Measurements from ENCODE around the gene RAB18. TPM values are rescaled to one million over a fixed set of nuclear protein-coding genes. Genes with fewer than 3 reads are reported as not detected.
A peak's percentile ranks its signal among the peaks of the same experiment; 100 is the strongest.
"Not testable (repeated sequence)": the region's sequence is repeated elsewhere in the genome, so short reads cannot be mapped to it uniquely, and the experiment has no call there.

Gene RAB18
- total and polyA plus RNA-seq, 2 experiments from 2014 or later = 35.5 to 77.2 TPM

DNA sequence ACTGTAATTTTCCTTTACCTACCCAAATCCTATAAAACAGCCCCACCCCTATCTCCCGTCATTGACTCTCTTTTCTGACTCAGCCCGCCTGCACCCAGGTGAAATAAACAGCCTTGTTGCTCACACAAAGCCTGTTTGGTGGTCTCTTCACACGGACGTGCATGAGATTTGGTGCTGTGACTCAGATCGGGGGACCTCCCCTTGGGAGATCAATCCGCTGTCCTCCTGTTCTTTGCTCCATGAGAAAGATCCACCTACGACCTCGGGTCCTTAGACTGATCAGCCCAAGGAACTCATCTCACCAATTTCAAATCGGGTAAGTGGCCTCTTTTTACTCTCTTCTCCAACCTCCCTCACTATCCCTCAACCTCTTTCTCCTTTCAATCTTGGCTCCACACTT lies 38.5 kb upstream of the RAB18 start:
- H3K27ac Mint-ChIP-seq = peak overlapping the region; percentile 56; the same call in 1 of the 2 replicates
- not testable (repeated sequence) for ATAC-seq

DNA sequence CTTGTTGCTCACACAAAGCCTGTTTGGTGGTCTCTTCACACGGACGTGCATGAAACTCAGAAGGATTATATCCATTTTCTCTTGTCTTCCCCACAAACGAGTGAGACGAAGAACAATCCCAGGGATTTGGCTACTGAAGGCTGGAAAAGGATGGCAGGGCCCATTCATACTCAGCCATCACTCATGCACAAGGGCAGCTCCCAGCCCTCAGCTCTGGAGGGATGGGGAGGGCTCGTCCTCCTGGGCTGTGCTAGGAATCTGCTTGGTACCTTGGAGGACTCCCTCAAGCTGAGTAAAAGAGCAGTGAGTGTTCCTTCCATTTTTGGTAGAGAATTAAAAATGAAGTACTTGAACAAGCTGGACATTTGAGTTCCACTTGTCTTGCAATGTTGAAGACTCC lies 33.2 kb upstream of the RAB18 start:
- Histone ChIP-seq H3K27ac (ENCODE audit: low read depth) (no peak overlapping the region), H3K4me1 (ENCODE audit: insufficient read depth) (peaks cover 19% of the 10 kb centered on the region), H4K20me1 (replicated peaks; ENCODE audit: insufficient read depth) (no peaks in the 10 kb centered on the region; the same call in 1 of the 2 replicates), H3K9me2 (ENCODE audit: insufficient read depth) (no peaks in the 10 kb centered on the region), H3K27me3 (ENCODE audit: insufficient read depth) (no peaks in the 10 kb centered on the region), H3F3A (replicated peaks; ENCODE audit: low read depth) (no peaks in the 10 kb centered on the region), H3K36me3 (ENCODE audit: insufficient read depth) (no peaks in the 10 kb centered on the region), H3K79me2 (replicated peaks; ENCODE audit: insufficient read depth) (no peaks in the 10 kb centered on the region), H3K4me3 (no peak overlapping the region), H2AFZ (peak overlapping the region; percentile 99), H3K4me2 (peak overlapping the region; percentile 41; the same call in 1 of the 2 replicates)
- H3K4me3 Mint-ChIP-seq = no peak overlapping the region
- peak; percentile 43 for DNase-seq (ENCODE audit: low spot score)
- H3K27ac Mint-ChIP-seq = peak overlapping the region; percentile 45; the same call in 1 of the 2 replicates
- peaks cover 5% of the 10 kb centered on the region for H3K27me3 Mint-ChIP-seq (ENCODE audit: insufficient read depth, low read depth, poor library complexity)
- H3K36me3 Mint-ChIP-seq (ENCODE audit: low read depth) = peaks cover 8% of the 10 kb centered on the region; the same call in 2 of the 3 replicates
- H3K9me3 Mint-ChIP-seq = peaks cover 9% of the 10 kb centered on the region; the same call in 2 of the 3 replicates
- peak; percentile 97 for ATAC-seq
- peaks cover 12% of the 10 kb centered on the region for H3K4me1 Mint-ChIP-seq
- no peak for TF ChIP-seq POLR2AphosphoS5 (IDR thresholded peaks at IDR 0.05; ENCODE audit: low read depth)
- TF ChIP-seq, protein P1, sequence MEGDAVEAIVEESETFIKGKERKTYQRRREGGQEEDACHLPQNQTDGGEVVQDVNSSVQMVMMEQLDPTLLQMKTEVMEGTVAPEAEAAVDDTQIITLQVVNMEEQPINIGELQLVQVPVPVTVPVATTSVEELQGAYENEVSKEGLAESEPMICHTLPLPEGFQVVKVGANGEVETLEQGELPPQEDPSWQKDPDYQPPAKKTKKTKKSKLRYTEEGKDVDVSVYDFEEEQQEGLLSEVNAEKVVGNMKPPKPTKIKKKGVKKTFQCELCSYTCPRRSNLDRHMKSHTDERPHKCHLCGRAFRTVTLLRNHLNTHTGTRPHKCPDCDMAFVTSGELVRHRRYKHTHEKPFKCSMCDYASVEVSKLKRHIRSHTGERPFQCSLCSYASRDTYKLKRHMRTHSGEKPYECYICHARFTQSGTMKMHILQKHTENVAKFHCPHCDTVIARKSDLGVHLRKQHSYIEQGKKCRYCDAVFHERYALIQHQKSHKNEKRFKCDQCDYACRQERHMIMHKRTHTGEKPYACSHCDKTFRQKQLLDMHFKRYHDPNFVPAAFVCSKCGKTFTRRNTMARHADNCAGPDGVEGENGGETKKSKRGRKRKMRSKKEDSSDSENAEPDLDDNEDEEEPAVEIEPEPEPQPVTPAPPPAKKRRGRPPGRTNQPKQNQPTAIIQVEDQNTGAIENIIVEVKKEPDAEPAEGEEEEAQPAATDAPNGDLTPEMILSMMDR (conservative IDR thresholded peaks at IDR 0.05; ENCODE audit: low read depth in 2 of 2) = no peak
- TF ChIP-seq NANOG (IDR thresholded peaks at IDR 0.05; ENCODE audit: borderline replicate concordance) = no peak
- no peak for TF ChIP-seq EZH2phosphoT487 (IDR thresholded peaks at IDR 0.05; ENCODE audit: unreplicated experiment)
- no peak for TF ChIP-seq ZNF114 (CRISPR knock-in tag; IDR thresholded peaks at IDR 0.05)
- TF ChIP-seq, protein P2, sequence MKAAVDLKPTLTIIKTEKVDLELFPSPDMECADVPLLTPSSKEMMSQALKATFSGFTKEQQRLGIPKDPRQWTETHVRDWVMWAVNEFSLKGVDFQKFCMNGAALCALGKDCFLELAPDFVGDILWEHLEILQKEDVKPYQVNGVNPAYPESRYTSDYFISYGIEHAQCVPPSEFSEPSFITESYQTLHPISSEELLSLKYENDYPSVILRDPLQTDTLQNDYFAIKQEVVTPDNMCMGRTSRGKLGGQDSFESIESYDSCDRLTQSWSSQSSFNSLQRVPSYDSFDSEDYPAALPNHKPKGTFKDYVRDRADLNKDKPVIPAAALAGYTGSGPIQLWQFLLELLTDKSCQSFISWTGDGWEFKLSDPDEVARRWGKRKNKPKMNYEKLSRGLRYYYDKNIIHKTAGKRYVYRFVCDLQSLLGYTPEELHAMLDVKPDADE (IDR thresholded peaks at IDR 0.05) = no peak
- no peak for TF ChIP-seq STAT1 (IDR thresholded peaks at IDR 0.05; ENCODE audit: unreplicated experiment)
- no peak for TF ChIP-seq EZH2 (IDR thresholded peaks at IDR 0.05; ENCODE audit: low read depth, unreplicated experiment)
- TF ChIP-seq JUNB (IDR thresholded peaks at IDR 0.05; ENCODE audit: unreplicated experiment) = no peak
- TF ChIP-seq, protein P3, sequence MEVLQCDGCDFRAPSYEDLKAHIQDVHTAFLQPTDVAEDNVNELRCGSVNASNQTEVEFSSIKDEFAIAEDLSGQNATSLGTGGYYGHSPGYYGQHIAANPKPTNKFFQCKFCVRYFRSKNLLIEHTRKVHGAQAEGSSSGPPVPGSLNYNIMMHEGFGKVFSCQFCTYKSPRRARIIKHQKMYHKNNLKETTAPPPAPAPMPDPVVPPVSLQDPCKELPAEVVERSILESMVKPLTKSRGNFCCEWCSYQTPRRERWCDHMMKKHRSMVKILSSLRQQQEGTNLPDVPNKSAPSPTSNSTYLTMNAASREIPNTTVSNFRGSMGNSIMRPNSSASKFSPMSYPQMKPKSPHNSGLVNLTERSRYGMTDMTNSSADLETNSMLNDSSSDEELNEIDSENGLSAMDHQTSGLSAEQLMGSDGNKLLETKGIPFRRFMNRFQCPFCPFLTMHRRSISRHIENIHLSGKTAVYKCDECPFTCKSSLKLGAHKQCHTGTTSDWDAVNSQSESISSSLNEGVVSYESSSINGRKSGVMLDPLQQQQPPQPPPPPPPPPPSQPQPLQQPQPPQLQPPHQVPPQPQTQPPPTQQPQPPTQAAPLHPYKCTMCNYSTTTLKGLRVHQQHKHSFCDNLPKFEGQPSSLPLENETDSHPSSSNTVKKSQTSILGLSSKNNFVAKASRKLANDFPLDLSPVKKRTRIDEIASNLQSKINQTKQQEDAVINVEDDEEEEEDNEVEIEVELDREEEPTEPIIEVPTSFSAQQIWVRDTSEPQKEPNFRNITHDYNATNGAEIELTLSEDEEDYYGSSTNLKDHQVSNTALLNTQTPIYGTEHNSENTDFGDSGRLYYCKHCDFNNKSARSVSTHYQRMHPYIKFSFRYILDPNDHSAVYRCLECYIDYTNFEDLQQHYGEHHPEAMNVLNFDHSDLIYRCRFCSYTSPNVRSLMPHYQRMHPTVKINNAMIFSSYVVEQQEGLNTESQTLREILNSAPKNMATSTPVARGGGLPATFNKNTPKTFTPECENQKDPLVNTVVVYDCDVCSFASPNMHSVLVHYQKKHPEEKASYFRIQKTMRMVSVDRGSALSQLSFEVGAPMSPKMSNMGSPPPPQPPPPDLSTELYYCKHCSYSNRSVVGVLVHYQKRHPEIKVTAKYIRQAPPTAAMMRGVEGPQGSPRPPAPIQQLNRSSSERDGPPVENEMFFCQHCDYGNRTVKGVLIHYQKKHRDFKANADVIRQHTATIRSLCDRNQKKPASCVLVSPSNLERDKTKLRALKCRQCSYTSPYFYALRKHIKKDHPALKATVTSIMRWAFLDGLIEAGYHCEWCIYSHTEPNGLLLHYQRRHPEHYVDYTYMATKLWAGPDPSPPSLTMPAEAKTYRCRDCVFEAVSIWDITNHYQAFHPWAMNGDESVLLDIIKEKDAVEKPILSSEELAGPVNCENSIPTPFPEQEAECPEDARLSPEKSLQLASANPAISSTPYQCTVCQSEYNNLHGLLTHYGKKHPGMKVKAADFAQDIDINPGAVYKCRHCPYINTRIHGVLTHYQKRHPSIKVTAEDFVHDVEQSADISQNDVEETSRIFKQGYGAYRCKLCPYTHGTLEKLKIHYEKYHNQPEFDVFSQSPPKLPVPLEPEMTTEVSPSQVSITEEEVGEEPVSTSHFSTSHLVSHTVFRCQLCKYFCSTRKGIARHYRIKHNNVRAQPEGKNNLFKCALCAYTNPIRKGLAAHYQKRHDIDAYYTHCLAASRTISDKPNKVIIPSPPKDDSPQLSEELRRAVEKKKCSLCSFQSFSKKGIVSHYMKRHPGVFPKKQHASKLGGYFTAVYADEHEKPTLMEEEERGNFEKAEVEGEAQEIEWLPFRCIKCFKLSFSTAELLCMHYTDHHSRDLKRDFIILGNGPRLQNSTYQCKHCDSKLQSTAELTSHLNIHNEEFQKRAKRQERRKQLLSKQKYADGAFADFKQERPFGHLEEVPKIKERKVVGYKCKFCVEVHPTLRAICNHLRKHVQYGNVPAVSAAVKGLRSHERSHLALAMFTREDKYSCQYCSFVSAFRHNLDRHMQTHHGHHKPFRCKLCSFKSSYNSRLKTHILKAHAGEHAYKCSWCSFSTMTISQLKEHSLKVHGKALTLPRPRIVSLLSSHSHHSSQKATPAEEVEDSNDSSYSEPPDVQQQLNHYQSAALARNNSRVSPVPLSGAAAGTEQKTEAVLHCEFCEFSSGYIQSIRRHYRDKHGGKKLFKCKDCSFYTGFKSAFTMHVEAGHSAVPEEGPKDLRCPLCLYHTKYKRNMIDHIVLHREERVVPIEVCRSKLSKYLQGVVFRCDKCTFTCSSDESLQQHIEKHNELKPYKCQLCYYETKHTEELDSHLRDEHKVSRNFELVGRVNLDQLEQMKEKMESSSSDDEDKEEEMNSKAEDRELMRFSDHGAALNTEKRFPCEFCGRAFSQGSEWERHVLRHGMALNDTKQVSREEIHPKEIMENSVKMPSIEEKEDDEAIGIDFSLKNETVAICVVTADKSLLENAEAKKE (CRISPR knock-in tag; IDR thresholded peaks at IDR 0.05) = no peak

More for the DNA sequence above, 38.5 kb upstream of the RAB18 start:
- not testable (repeated sequence) for H3K79me2 ChIP-seq (replicated peaks; ENCODE audit: insufficient read depth); H3K4me3 Mint-ChIP-seq; H2AFZ ChIP-seq; H3K27me3 ChIP-seq (ENCODE audit: insufficient read depth); DNase-seq (ENCODE audit: low spot score); H4K20me1 ChIP-seq (replicated peaks; ENCODE audit: insufficient read depth); H3K4me3 ChIP-seq; H3K4me2 ChIP-seq; H3K9me2 ChIP-seq (ENCODE audit: insufficient read depth); H3K27ac ChIP-seq (ENCODE audit: low read depth); H3F3A ChIP-seq (replicated peaks; ENCODE audit: low read depth); H3K4me1 ChIP-seq (ENCODE audit: insufficient read depth); H3K27me3 Mint-ChIP-seq (ENCODE audit: insufficient read depth, low read depth, poor library complexity); H3K36me3 ChIP-seq (ENCODE audit: insufficient read depth); H3K36me3 Mint-ChIP-seq (ENCODE audit: low read depth)
- Mint-ChIP-seq H3K4me1 (peaks cover 15% of the 10 kb centered on the region), H3K9me3 (peaks cover 14% of the 10 kb centered on the region; the same call in 2 of the 3 replicates)
